ENCODE data around the gene TEAD4. TPM values are rescaled to one million over a fixed set of nuclear protein-coding genes. Genes with fewer than 3 reads are reported as not detected.

Gene TEAD4
- total and polyA plus RNA-seq, 12 donors: 4.7 to 45.6 (median 11.4) TPM

DNA sequence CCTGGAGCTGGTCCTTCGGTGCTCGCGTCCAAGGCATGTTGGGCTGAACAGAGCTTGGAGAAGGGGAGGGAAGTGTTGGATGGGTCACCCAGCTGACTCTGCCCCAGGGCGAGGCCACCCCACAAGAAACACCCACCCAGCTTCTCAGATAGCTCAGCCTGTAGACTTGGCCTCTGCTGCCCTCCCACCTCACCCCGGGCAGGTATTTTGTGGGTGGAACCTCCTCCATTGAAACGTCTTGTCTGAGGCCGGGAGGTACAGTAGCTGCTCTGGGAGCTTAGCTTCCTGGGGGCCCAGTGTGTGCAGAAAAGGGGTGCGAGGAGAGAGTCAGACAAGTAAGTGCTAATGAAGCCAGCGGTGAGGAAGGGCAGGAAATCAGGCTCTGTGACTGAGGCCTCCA, 63.2 kb downstream of the TEAD4 start:
- Histone ChIP-seq H3K4me1 (no peaks in the 10 kb centered on the region), H3K27ac (no peak overlapping the region), H3K9me3 (no peaks in the 10 kb centered on the region), H3K27me3 (no peaks in the 10 kb centered on the region), H3K4me3 (no peak overlapping the region), H3K36me3 (peaks cover 0 to 79% (median 0%) of the 10 kb centered on the region in 9 donors)
- DNase-seq (no peak), ATAC-seq (no peak)
- 93 to 94% methylated on average over 9 of the region's 9 CpGs for WGBS, 2 donors
- intact Hi-C loops (cut with DNase I): no loop called here
- TF ChIP-seq, protein P1, sequence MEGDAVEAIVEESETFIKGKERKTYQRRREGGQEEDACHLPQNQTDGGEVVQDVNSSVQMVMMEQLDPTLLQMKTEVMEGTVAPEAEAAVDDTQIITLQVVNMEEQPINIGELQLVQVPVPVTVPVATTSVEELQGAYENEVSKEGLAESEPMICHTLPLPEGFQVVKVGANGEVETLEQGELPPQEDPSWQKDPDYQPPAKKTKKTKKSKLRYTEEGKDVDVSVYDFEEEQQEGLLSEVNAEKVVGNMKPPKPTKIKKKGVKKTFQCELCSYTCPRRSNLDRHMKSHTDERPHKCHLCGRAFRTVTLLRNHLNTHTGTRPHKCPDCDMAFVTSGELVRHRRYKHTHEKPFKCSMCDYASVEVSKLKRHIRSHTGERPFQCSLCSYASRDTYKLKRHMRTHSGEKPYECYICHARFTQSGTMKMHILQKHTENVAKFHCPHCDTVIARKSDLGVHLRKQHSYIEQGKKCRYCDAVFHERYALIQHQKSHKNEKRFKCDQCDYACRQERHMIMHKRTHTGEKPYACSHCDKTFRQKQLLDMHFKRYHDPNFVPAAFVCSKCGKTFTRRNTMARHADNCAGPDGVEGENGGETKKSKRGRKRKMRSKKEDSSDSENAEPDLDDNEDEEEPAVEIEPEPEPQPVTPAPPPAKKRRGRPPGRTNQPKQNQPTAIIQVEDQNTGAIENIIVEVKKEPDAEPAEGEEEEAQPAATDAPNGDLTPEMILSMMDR (IDR thresholded peaks at IDR 0.05): no peak

- Histone ChIP-seq H3K4me3 (no peak overlapping the region), H3K27me3 (no peaks in the 10 kb centered on the region), H3K36me3 (peaks cover 0 to 79% (median 0%) of the 10 kb centered on the region in 9 donors), H3K27ac (no peak overlapping the region), H3K9me3 (no peaks in the 10 kb centered on the region), H3K4me1 (no peaks in the 10 kb centered on the region)
- no peak for ATAC-seq
- TF ChIP-seq, protein P1 (IDR thresholded peaks at IDR 0.05): no peak
- intact Hi-C loops (cut with DNase I): no loop called here
- WGBS, 2 donors: 94 to 96% methylated on average over 8 of the region's 8 CpGs
- DNase-seq: no peak
These were observed 63.8 kb downstream of the TEAD4 start for GRCh38 chr12:3022961-3023360.

- no peaks in the 10 kb centered on the region for H3K9me3 ChIP-seq
- ATAC-seq: no peak
- no peak overlapping the region for H3K4me3 ChIP-seq
- no peak for DNase-seq
- peaks cover 0 to 22% (median 7%) of the 10 kb centered on the region in 9 donors for H3K4me1 ChIP-seq
- WGBS, 2 donors: 78 to 84% methylated on average over 7 of the region's 7 CpGs
- peaks cover 0 to 59% (median 0%) of the 10 kb centered on the region in 9 donors for H3K36me3 ChIP-seq
- intact Hi-C loops (cut with DNase I): loop anchor here in 1 of 10 donors (2.0 kb wide), 1 partner anchor 137 kb away; the partner anchor contains the start of gene TULP3
- TF ChIP-seq, protein P1 (IDR thresholded peaks at IDR 0.05): no peak
- H3K27ac ChIP-seq: no peak overlapping the region
- no peaks in the 10 kb centered on the region for H3K27me3 ChIP-seq
These were observed 68.9 kb downstream of the TEAD4 start for GRCh38 chr12:3028108-3028507.

DNA sequence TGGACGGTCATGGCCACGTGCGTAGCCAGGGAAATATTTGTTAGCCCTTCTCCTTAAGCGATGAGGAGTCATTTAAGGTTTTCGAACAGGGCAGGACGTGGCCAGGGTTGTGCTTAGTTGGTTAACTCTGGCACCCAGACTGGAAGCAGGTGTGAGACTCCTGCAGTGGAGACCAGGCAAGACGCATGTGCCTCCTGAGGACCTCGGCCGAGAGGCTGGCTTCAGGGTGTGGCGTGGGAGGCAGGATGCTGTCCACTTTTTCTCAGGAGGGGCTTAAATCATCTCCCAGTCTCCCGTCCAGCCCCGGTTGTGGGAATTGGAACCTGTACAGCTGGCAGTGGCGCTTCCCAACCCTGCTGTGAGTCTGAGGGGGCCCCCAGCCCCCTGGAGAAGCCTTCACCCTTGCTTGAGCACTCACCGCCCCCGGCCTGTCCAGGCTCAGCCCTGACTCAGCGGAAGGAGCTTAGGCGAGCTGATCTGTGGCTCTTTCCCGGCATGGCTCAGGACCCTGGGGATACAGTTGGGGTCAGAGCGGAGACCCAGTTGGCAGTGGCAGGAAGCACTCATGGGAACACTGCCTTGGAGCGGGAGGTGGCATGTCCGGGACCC, 71.7 kb downstream of the TEAD4 start:
- H3K4me1 ChIP-seq: peaks cover 0 to 49% (median 22%) of the 10 kb centered on the region in 9 donors
- 86% methylated on average over 20 to 21 of the region's 21 CpGs for WGBS, 2 donors
- TF ChIP-seq, protein P1 (IDR thresholded peaks at IDR 0.05): no peak
- DNase-seq: no peak
- no peaks in the 10 kb centered on the region for H3K27me3 ChIP-seq
- no peaks in the 10 kb centered on the region for H3K9me3 ChIP-seq
- ATAC-seq: no peak
- H3K4me3 ChIP-seq: no peak overlapping the region
- H3K36me3 ChIP-seq: peaks cover 0 to 43% (median 0%) of the 10 kb centered on the region in 9 donors
- intact Hi-C loops (cut with DNase I): loop anchor here (5.0 to 10.0 kb wide), 9 partner anchors 66 to 179 kb away; partner anchors contain the start of genes TEX52 (in 7 of the 10), TEAD4 (in 3 of the 10), FOXM1 (in 1 of the 10) and RHNO1 (in 1 of the 10)
- no peak overlapping the region for H3K27ac ChIP-seq

Data from heart right ventricle (tissue), 16 donors.